ENCODE results near the gene CNNM4.

The CNNM4 gene

DNA sequence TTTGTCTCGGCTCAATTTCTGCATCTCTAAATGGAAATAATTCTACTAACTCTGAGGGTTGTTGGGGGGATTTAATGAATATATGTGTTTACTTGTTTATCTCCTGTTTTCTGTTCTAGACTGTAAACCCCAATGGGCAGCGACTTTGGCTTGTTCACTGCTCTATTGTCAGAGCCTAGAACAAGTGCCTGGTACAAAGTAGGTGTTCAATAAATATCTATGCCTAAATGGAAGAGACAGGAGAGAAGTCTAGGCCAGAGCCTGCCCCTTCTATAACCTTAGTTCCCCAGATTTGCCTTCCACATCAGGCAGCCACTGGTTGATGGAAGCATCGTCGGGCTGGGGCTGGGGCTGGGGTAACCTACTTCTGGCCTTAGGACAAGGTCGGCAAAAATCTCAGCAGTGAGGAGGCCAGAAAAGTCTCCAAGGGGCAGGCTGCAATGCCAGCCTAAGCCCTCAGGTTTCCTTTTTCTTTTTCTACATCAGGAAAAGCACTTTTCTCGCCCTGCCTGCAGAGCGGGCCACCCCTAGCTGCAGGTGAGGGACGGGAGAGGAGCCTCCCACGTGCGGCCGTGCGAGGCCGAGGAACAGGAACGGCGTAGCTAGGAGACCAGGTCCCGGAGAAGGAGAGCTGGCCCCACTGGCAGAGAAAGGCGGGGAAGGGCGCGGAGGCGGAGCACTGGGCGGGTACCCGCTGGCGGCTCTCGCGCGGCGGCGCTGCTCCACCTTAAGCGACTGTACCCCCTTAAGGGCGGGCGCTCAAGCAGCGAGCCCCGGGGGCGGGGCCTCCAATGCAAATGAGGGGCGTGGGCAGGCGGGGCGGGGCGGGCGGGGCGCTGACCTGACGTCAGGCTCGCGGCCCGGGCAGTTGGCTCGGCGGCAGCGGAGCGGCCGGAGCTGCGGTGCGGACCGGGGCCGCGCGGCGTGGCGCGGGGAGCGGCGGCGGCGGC is at the start of gene CNNM4:
TSS of gene CNNM4 (plus strand) at position 867 of the 950 bp plus-strand sequence. CDS start 98 bp downstream, outside the sequence.
- DNase-seq: peak; percentile 92

DNA sequence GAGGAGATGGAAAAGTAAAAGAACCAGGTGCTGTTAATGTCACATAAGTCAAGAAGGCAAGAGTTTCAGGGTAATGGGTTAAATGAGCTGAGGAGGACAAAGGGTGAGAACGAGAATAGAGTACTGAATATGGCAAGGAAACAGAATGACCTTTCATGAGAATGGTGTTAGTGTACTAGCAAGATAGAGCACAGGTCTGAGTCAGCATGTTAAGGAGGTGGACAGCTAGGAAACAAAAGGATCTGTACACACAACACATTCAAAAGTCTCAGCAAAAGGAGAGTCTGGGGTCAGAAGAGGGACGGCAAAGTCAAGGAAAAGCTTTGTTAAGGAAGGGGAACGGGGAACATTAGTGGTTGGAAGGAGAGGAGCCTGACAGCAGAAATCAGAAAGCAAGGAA is 49.7 kb upstream of the CNNM4 start:
- no peak for DNase-seq

DNA sequence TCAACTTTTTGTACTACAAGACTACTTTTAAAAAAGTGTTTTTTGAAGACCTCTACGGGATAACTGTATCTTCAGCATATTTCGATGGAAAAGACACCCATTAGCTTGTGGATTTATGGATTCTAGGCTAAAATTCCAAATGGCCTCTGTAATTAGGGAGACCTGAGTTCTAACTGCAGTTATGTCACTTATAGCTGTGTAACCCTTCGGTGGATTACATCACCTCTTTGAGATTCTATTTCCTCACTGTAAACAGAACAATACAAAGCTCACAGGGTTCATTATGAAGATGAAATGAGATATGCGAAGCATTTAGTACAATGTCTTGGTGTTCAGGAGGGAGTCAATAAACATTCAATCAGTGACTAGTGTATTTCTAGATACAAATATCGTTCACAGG is 45.0 kb upstream of the CNNM4 start:
- no peak for DNase-seq

DNA sequence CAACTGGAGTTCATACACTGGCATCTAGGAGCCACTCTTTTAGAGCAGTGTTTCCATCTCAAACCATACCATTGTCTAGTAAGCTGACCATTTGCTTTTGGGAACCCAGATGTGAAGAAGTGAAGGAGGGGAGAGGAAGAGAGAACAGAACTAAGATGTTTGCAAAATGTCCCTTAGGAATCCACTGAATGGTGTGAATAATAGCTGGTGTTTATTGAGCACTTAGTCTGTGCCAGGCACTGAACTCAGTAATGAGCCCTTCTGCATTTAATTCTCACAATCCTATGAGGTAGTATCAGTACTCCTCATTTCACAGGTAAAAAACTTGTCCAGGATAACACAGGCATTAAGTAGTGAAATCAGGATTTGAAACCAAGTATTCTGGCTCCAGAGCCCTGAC is 44.3 kb upstream of the CNNM4 start:
- DNase-seq: no peak

DNA sequence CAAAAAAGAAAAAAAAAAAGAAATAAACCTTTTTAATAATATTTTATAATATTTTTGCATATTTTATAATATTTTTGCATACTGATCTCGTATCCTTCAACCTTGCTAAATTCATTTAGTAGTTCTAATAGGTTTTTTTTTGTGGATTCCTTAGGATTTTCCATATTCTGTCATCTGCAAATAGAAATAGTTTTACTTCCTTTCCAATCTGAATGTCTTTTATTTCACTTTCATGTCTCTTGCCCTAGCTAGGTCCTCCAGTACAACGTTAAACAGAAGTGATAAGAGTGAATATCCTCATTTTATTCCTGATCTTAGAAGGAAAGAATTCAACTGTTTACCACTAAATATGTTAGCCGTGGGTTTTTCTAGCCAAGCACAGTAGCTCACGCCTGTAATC is 34.6 kb upstream of the CNNM4 start:
- no peak for DNase-seq

DNA sequence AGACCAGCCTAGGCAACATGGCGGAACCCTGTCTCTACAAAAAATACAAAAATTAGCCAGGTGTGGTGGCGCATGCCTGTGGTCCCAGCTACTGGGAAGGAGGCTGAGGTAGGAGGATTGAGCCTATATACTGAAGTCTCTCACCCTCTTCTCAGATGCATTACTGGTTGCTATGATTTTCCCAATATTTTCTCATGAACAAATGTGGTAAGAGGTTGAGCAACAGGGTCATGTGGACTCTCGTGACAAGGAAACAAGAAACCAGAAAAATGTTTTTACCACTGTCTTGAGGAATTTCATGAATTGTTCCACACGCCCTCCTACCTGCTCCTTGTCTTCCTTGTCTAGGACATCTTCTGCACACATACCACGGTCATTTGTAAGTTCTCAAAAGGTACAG is 33.3 kb upstream of the CNNM4 start:
- no peak for DNase-seq

DNA sequence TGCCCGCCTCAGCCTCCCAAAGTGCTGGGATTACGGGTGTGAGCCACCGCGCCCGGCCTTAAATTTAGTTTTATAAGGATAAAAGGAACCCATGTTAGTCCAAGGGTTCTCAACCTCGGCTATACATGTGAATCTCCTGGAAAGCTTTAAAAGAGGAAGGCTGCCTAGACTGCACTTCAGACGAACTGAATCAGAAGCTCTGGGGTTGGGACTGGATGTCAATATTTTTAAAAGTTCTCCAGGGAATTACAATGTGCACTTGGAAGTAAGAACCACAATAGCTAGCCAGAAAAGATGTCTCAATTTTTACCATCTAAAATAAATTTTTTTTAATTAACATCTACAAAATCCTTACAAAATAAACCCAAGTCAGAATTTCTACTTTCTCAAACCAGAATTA is 31.0 kb upstream of the CNNM4 start:
- DNase-seq: no peak

DNA sequence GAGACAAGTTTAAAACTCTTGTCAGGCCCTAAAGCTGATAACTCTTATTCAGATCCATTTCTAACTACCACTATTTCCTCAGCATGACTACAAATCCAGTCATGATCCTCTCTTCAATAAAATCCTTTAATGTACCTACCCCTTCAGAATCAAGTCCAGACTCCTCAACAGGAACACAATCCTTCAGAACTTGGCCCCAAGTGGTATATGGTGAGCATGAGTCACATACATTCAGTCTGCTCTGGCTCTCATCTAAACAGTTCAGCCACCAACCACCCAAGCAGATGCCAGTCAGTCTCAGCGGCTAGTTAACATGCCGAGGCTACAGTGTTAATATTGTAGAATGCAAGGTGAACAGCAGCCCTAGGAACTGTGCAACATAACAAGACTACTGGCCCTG is 30.5 kb upstream of the CNNM4 start:
- DNase-seq: no peak

DNA sequence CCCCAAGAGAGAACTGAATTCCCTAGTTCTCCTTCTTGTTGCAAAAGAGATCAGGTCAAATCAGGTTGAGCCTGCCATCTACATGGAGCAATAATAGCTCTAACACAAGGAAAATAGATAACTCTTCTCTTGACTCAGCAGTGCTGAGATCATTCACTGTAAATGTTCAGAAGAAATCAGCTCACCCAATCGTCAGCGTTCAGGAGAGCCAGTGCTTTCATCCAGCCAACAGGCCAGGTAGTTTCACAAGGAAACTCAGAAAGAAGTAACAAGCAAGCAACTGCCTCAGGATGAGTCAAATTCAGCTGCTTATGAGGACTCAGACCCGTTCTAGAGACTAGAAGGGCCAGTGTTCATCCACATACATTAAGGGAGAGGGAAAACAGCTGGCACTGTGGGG is 26.8 kb upstream of the CNNM4 start:
- no peak for DNase-seq

DNA sequence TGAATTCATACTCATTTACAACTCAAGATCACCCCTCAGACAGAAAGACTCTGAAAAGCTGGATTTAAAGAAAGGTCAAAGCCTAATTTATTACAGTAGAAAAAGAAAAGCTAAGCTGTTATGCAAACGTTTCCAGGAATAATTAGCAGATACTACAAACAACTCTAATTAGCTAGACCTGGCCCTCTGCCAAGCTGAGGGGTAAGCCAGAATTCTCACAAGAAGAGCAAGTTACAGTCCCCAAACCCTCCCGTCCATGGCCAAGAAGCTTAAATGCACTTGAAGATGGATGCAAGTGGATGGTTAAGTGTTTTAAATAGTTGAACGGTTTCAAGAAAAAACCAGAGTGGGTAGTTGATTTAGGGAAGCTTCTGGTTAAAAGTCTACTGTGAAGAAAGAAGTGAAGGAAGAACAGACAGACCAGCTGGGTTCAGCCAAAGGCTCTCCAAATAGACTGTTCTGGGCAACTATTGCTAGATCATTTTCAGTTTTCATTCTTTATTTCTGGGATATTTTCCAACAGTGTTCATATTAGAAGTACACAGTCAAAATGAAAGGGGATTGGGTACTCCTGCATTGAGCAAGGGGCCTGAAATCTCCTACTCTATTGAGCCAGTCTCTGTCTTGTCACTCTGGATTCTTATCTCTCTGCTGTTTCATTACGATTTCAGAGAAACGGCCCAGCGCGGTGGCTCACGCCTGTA is 25.7 kb upstream of the CNNM4 start:
- no peak for DNase-seq

DNA sequence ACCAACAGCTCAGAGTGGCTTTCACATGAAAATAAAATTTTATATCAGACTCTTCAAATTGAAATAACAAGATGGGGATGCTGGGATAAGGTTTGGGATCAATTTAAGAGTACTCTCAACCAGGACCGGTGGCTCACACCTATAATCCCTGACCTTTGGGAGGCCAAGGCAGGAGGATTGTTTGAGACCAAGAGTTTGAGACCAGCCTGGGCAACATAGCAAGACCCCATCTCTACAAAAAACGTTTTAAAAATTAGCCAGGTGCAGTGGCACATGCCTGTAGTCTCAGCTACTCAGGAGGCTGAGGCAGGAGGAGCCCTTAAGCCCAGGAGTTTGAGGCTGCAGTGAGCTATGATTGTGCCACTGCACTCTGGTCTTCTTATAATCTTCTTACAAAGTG is 23.5 kb upstream of the CNNM4 start:
- DNase-seq: no peak

DNA sequence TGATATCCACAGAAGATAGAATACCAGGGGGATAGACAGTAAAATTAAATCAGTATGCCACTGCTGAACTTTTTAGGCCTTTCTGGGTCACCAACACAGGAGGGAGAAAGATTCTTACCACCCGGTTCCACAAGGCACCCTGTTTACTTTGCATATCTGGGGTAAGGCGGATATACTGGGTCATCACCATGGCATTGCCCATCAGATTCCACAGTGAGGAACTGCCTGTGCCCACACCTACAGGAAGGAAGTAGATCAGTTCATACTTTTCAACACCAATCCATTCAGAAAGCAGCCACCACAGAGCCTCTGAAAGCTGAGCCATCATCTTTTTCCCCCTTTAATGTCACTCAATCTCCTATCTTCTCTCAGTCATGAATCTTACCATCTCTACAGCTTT is 22.9 kb upstream of the CNNM4 start:
- peak; percentile 45 for DNase-seq

DNA sequence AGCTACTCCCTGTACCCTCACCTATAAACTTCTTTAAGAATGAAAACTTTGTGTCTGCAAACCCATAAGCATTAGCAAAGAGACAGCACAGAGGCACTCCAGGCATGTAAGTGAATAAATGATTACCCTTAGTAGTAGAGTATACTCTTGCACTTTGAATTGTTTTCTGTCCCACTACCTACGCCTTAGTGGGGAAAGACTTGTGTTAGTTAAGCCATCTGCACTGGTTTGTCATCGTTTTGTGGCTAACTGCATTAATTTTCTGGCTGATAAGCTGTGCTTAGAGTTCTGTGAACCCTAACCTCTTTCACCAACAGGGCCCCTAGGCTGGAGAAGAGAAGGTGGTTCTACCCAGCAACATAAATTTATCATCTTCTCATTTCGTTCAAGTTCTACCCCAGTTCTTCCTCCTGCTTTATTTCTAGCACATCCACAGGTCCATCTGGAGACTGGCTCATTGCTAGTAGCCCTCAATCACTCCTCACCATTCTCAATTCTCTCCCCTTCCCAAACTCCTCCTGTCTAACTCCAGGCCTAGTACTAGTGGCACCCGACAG is 21.5 kb upstream of the CNNM4 start:
- DNase-seq: no peak

DNA sequence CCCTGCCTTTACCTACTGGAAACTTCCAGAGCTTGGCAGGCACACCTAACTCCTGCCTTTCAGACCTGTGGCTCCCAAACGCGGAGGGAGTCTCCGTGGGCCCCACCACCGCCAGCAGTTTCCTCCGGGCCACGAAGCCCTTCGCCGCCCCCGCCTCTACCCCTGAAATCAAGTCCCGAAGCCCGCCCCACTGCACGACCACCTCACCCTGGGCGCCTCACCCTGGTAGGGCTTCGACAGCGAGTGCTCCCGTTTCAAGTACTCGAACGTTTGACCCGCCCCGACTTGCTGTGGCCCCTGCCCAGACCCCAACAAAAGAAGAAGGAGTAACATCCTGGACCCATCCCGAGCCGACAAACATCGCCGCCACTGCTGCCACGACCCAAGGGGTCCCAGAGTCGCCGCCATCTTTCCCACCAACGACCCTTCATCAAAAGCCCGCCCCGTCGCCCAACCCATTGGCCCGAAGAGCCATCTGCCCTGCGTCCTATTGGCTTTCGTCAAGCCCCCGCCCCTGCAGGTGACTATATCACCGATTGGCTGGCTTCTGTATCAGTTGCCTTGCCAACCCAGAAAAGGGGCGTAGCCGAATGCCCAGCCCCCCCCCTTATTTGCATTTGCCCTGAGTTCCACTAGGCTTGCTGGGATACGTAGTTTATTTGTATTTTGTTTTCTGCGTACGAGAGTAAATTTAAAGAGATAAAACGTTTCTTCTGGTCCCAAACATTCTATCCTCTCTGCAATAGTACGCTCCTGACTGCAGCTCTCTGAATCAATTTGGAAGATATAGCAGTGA is 20.9 kb upstream of the CNNM4 start, which contains the start of gene LMAN2L:
TSS of gene LMAN2L (minus strand) at position 432 of the 796 bp plus-strand sequence. CDS start at position 408, 24 bp downstream.
- peak; percentile 97 for DNase-seq

DNA sequence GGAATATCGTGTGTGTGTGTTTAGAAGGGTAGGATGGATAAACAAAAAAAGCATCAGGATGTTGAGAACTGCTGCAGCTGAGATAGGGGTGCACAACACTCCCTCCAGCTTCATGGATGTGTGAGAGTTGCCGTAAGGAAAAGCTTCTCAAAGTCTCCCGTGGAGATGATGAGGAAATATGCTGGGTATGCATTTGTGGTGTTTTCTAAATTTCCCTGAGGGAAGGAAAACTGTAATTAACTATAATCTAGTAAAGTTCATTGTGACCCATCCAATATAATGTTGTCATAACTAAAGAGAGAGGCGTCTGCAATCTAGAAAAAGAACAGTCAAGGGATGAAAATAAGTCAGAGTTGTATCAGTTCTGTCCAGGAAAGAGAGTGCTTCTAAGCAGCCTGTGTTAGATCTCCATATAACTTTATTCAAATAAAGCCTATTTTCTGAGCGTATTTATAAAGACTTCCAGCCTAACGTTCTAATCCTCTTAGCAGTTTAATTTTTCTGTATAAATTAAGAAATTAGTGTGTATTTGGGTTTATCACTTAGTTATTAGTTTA is 13.6 kb upstream of the CNNM4 start:
- no peak for DNase-seq

DNA sequence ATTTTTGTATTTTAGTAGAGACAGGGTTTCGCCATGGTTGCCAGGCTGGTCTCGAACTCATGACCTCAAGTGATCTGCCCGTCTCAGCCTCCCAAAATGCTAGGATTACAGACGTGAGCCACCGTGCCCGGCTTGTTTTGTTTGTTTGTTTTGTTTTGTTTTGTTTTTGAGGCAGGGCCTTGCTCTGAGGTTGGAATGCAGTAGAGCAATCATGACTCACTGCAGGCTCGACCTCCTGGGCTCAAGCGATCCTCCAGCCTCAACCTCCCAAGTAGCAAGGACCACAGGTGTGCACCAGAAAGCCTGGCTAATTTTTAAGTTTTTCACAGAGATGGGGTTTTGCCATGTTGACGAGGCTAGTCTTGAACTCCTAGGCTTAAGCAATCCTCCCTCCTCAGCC is 8.9 kb upstream of the CNNM4 start:
- no peak for DNase-seq

DNA sequence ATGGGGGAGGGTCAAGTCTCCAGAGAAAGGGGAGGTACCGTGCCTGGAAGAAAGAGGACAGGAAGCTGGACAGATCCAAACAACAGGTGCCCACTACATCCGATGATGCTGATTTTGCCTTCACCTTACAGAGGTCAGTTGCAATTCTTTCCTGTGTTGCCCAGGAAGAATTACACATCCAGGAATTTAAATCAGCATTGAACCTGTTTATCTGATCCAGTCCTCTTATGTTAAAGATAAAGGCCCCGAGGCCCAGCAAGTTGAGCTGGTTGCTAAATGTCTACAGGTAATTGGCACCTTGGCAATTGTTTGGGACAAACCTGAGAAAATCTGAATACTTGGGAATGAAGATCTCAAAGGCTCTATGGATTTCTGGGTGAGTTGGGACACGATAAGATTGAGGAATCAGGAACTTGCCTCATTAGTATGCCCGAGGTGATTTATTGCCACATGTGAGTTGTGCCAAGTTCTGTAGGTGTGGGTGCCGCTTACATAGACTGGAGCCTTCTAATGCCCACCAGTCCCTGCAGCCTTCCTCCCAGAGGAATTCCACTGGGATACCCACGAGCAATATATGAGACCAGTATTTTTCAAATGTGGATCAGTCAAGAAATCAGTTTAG is 6.9 kb upstream of the CNNM4 start:
- DNase-seq: no peak

DNA sequence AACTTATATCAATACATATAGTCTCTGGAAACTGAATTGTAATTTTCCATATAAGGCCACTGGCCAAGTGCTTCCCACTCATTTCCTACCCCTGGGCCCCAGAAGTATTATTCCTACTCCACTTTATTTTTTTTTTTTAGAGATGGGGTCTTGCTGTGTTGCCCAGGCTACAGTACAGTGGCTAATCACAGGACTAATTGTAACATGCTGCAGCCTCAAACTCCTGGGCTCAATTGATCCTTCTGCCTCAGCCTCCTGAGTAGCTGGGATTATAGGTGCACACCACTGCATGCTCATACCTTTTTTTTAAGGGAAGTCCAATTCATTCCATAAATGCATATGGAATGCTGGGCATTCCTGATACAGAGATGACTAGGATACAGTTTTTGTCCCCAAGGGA is 6.4 kb upstream of the CNNM4 start:
- DNase-seq: no peak

DNA sequence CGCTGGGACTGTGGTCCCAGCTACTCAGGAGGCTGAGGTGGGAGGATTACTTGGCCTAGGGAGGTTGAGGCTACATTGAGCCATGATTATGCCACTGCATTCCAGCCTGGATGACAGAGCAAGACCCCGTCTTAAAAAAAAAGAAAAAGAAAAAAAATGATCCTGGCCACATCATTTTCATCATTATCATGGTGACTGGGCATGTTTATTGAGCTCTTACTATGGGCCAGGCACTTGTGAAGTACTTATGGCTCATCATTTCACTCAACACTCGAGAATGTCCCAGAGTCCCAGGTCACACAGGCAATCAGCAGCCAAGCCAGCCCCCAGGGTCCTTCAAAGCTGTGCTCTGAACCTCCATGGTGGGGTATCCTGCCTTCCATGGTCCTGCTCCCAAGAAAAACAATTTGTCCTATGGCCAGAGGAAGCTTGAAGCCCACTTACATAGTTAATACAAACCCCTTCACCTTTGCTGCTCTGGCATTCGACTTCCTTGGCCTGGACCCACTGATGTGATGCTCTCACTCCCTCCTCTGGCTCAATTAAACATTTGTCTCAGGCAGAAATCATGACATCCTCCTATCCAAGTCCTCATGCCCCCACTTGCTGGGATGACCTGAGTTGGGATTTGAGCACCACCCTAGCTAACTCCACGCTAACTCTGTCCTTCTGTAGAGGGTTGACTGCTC is 3.8 kb upstream of the CNNM4 start:
- no peak for DNase-seq

DNA sequence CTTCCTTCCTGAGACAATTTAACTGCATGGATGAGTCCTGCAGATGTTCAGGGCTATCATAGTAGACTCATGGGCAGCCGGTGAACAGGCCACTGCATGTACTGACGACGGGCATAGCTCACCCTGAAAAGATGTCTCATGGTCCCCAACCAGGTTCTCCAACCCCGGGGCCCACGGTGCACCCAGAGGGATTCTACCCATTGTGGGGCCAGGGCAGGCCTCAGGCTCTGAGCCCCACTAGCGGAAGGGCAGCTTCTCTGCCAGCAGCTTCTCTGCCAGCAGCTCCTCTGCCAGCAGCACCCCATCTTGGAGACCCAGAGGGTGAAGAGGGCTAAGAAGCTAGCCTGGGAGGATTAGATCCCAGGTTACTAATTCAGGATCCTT is 3.2 kb upstream of the CNNM4 start:
- no peak for DNase-seq

DNA sequence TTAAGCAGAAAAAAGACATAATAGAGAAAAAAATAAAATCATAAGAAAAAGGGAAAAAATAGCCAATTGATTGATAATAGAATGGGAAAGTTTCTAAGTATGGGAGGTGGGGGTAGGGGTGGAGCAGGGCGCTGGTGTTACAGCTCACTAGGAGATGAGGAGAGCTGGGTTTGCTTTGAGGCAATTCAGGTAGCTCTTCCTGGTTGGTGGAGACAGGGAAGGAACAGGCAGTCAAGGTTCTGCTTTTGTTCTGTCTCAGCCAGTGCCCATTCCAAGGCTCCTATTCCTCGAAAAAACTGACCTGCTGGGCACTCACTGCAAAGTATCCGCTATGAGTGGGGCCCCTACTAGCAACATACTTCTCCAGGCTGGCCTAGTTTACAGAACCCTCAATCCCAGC is 1.7 kb upstream of the CNNM4 start:
- no peak for DNase-seq

DNA sequence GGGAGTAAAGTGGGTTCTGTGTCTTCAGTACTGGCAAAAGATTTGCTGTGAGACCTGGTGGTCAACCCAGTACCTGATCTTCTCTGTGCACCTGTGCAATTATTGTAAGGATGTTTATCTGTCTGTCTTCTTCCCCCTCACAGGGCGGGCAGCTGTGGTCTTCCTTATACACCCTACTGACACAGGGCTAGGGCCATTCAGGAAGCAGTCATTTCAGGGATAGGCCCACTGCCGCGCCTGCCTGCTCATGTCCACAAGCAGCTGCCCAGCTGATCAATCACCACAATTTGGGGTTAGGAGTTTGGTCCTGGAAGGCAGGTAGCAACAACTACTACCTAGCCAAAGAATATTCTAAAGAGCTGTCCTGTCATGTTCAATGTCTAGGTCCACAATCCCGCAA is 1.2 kb upstream of the CNNM4 start:
- no peak for DNase-seq
